SK-N-SH treated with all-trans-retinoic acid at 6 μM for 48 hours (cell line): ENCODE measurements around the gene GLI3.

Experiments used
- ARNTL ChIP-seq: fragments of 450-650 bp; formaldehyde crosslinking; IDR thresholded peaks from 2 replicates; pipeline ENCODE4 v1.5.0; 2020; ENCODE audit warnings: low read depth, mild to moderate bottlenecking, moderate library complexity, borderline replicate concordance
- CREB5 ChIP-seq: fragments of 250-450 bp; sonication (Bioruptor Pico); IDR thresholded peaks from 2 replicates; pipeline ENCODE4 v1.5.1; 2020; ENCODE audit warnings: low read depth, mild to moderate bottlenecking, moderate library complexity
- CSDC2 ChIP-seq: fragments of 250-450 bp; sonication (Bioruptor Pico); IDR thresholded peaks from 2 replicates; pipeline ENCODE4 v1.5.0; 2020; ENCODE audit warnings: mild to moderate bottlenecking, moderate library complexity
- ISL1 ChIP-seq: fragments of 250-450 bp; sonication (Bioruptor Pico); IDR thresholded peaks from 2 replicates; pipeline ENCODE4 v2.1.2; 2022; ENCODE audit warnings: mild to moderate bottlenecking, moderate library complexity
- PATZ1 ChIP-seq: fragments of 250-450 bp; sonication (Bioruptor Pico); IDR thresholded peaks from 2 replicates; pipeline ENCODE4 v1.8.0; 2020; ENCODE audit warnings: mild to moderate bottlenecking, moderate library complexity, borderline replicate concordance
- POU6F1 ChIP-seq: fragments of 250-450 bp; sonication (Bioruptor Pico); IDR thresholded peaks from 2 replicates; pipeline ENCODE4 v1.8.0; 2021; ENCODE audit warnings: low read depth, mild to moderate bottlenecking, moderate library complexity, borderline replicate concordance
- PPARA ChIP-seq: fragments of 250-450 bp; sonication (Bioruptor Pico); IDR thresholded peaks from 2 replicates; pipeline ENCODE4 v1.5.0; 2020; ENCODE audit warnings: mild to moderate bottlenecking, borderline replicate concordance
- RARB ChIP-seq: fragments of 250-450 bp; sonication (Bioruptor Pico); IDR thresholded peaks from 2 replicates; pipeline ENCODE4 v1.8.0; 2021; ENCODE audit warnings: mild to moderate bottlenecking, moderate library complexity
- TOX ChIP-seq: fragments of 250-450 bp; sonication (Bioruptor Pico); IDR thresholded peaks from 2 replicates; pipeline ENCODE4 v1.8.0; 2021; ENCODE audit warnings: mild to moderate bottlenecking, moderate library complexity, borderline replicate concordance
- ZFP3 ChIP-seq: fragments of 250-450 bp; sonication (Bioruptor Pico); IDR thresholded peaks from 2 replicates; pipeline ENCODE4 v1.5.0; 2020; ENCODE audit warnings: mild to moderate bottlenecking, moderate library complexity
- ZFP30 ChIP-seq: fragments of 450-650 bp; formaldehyde crosslinking; IDR thresholded peaks from 2 replicates; pipeline ENCODE4 v1.5.0; 2022; ENCODE audit warnings: mild to moderate bottlenecking, moderate library complexity
- ZNF565 ChIP-seq: fragments of 450-650 bp; formaldehyde crosslinking; conservative IDR thresholded peaks from 2 replicates; pipeline ENCODE4 v1.5.0; 2020; ENCODE audit warnings: low read depth, mild to moderate bottlenecking, moderate library complexity

GRCh38 chr7:42055171-42055570 is 181.8 kb downstream of the GLI3 start:
- TF ChIP-seq CSDC2 (CRISPR knock-in tag), result no peak
- TF ChIP-seq TOX (CRISPR knock-in tag), result no peak
- TF ChIP-seq ISL1 (CRISPR knock-in tag), result no peak
- no peak for TF ChIP-seq RARB (CRISPR knock-in tag)
- no peak for TF ChIP-seq ZFP3
- TF ChIP-seq PATZ1 (CRISPR knock-in tag), result no peak
- TF ChIP-seq CREB5 (CRISPR knock-in tag), result no peak
- no peak for TF ChIP-seq POU6F1 (CRISPR knock-in tag)
- TF ChIP-seq ZNF565, result no peak
- no peak for TF ChIP-seq ZFP30 (CRISPR knock-in tag)
- TF ChIP-seq ARNTL, result no peak
- no peak for TF ChIP-seq PPARA (CRISPR knock-in tag)
